Measurements from ENCODE around the gene CCSAP. TPM values are rescaled to one million over a fixed set of nuclear protein-coding genes. Genes with fewer than 3 reads are reported as not detected.

Gene CCSAP
- total and polyA plus RNA-seq, 10 of the 15 experiments (the other 5 are each of a cell fraction or from before 2014, with no cell fraction given) = 0.75 to 3.4 (median 2.8) TPM

DNA sequence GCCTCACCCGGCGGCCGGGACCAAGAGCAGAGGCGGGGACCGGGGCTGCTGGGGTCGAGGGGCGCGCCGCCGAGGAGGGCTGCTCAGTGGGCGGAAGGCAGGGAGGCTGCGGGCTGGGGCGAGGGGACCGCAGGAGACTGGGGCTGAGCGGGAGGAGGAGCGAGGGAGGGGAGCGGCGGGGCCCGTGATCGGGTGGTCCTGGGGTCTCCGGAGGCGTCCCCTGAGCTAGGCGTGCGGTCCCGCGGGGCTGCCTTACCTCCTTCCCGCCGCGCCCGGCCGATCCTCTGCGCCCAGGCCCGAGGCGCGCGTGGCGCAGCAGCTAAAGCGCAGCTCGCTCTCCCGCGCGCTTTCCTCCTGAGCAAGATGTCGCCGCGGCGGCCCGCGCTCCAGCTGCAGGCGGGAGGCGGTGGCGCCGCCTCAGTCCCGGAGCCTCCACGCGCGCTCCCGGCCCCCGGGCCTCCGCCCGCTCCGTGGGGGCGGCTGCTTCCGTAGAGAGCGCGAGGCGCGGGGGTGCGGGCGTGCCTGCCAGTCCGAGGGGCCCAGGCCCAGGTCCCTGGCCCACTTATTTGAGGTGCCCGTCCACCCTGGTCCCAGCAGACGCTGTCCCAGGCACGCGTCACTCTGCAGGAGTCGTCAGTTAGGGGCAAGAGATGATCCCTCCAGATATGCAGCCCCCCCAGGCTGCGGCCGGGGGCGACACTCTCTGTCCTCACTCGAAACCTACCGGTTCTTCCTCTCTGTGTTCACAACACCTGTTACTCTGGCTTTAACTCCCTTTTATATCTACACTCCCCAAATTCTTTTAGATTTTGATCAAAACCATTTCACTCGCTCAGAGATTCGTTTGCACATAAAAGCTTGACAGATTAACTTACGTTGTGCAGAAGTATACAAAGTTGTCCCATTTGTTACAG is at the start of gene CCSAP (continued):
- TF ChIP-seq EED (IDR thresholded peaks at IDR 0.05; ENCODE audit: low read depth) (0 out of 2 replicates have a peak, but pooled peaks have one; percentile 31), FOXK2 (IDR thresholded peaks at IDR 0.05) (0 out of 2 replicates have a peak, but pooled peaks have one; percentile 19), RUNX3 (IDR thresholded peaks at IDR 0.05; ENCODE audit: low read length) (0 out of 2 replicates have a peak, but pooled peaks have one; percentile 10), NR2C1 (IDR thresholded peaks at IDR 0.05) (no peak), SKIL (IDR thresholded peaks at IDR 0.05; ENCODE audit: low read depth, poor library complexity, severe bottlenecking) (no peak), IKZF2 (IDR thresholded peaks at IDR 0.05) (no peak), CUX1 (IDR thresholded peaks at IDR 0.05; ENCODE audit: insufficient replicate concordance, low read depth, low read length) (no peak)
- TF ChIP-seq, protein P1, sequence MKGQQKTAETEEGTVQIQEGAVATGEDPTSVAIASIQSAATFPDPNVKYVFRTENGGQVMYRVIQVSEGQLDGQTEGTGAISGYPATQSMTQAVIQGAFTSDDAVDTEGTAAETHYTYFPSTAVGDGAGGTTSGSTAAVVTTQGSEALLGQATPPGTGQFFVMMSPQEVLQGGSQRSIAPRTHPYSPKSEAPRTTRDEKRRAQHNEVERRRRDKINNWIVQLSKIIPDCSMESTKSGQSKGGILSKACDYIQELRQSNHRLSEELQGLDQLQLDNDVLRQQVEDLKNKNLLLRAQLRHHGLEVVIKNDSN (IDR thresholded peaks at IDR 0.05; ENCODE audit: borderline replicate concordance, extremely low read length, insufficient read depth, low read depth, low read length) = no peak
- TF ChIP-seq, protein P2, sequence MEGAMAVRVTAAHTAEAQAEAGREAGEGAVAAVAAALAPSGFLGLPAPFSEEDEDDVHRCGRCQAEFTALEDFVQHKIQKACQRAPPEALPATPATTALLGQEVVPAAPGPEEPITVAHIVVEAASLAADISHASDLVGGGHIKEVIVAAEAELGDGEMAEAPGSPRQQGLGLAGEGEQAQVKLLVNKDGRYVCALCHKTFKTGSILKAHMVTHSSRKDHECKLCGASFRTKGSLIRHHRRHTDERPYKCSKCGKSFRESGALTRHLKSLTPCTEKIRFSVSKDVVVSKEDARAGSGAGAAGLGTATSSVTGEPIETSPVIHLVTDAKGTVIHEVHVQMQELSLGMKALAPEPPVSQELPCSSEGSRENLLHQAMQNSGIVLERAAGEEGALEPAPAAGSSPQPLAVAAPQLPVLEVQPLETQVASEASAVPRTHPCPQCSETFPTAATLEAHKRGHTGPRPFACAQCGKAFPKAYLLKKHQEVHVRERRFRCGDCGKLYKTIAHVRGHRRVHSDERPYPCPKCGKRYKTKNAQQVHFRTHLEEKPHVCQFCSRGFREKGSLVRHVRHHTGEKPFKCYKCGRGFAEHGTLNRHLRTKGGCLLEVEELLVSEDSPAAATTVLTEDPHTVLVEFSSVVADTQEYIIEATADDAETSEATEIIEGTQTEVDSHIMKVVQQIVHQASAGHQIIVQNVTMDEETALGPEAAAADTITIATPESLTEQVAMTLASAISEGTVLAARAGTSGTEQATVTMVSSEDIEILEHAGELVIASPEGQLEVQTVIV (IDR thresholded peaks at IDR 0.05; ENCODE audit: borderline replicate concordance, partially characterized antibody) = no peak
- TF ChIP-seq, protein P3, sequence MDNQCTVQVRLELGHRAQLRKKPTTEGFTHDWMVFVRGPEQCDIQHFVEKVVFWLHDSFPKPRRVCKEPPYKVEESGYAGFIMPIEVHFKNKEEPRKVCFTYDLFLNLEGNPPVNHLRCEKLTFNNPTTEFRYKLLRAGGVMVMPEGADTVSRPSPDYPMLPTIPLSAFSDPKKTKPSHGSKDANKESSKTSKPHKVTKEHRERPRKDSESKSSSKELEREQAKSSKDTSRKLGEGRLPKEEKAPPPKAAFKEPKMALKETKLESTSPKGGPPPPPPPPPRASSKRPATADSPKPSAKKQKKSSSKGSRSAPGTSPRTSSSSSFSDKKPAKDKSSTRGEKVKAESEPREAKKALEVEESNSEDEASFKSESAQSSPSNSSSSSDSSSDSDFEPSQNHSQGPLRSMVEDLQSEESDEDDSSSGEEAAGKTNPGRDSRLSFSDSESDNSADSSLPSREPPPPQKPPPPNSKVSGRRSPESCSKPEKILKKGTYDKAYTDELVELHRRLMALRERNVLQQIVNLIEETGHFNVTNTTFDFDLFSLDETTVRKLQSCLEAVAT (IDR thresholded peaks at IDR 0.05) = no peak

Data from GM12878 (cell line).